A673 (cell line): Measurements from ENCODE around the gene SBK2.
"Not testable (repeated sequence)": the region's sequence is repeated elsewhere in the genome, so short reads cannot be mapped to it uniquely, and the experiment has no call there.

Experiments used
- EZH2 ChIP-seq: fragments of 200-600 bp; sonication (generic); IDR thresholded peaks from 2 replicates; pipeline ENCODE4 v1.6.1; 2017; ENCODE audit warnings: borderline replicate concordance, low read depth, mild to moderate bottlenecking, mixed read lengths, antibody characterized with exemption, low read length; ENCODE audit not compliant: poor library complexity, severe bottlenecking
- TF ChIP-seq, protein P1 (sequence below): fragments of 300-800, 200-600 bp; sonication (generic); conservative IDR thresholded peaks from 2 replicates; pipeline ENCODE4 v1.5.1; 2017; ENCODE audit warnings: low read depth, mild to moderate bottlenecking, antibody characterized with exemption, low read length, moderate library complexity, mixed read lengths

GRCh38 chr19:55534280-55534679 is 2.7 kb downstream of the SBK2 start:
- TF ChIP-seq, protein P1, sequence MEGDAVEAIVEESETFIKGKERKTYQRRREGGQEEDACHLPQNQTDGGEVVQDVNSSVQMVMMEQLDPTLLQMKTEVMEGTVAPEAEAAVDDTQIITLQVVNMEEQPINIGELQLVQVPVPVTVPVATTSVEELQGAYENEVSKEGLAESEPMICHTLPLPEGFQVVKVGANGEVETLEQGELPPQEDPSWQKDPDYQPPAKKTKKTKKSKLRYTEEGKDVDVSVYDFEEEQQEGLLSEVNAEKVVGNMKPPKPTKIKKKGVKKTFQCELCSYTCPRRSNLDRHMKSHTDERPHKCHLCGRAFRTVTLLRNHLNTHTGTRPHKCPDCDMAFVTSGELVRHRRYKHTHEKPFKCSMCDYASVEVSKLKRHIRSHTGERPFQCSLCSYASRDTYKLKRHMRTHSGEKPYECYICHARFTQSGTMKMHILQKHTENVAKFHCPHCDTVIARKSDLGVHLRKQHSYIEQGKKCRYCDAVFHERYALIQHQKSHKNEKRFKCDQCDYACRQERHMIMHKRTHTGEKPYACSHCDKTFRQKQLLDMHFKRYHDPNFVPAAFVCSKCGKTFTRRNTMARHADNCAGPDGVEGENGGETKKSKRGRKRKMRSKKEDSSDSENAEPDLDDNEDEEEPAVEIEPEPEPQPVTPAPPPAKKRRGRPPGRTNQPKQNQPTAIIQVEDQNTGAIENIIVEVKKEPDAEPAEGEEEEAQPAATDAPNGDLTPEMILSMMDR, result not testable (repeated sequence)
- not testable (repeated sequence) for TF ChIP-seq EZH2
